ENCODE results near the gene CCDC28B.

DNA sequence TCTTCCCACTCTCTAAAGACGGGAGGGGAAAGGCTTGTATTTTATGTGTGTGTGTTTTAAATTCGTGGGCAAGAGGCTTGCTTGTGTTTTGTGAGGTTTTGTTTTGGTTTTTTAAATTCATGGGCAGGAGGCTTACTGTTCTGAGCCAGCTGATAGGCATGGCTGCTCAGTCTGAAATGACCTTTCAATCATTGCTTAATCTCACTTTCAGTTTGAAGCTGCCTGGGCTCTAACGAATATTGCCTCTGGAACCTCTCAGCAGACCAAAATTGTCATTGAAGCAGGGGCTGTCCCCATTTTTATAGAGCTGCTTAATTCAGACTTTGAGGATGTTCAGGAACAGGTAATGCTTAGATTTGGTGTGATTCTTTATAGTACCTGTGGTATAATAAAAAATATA, 41.2 kb upstream of the CCDC28B start:
- TF ChIP-seq, protein P1, sequence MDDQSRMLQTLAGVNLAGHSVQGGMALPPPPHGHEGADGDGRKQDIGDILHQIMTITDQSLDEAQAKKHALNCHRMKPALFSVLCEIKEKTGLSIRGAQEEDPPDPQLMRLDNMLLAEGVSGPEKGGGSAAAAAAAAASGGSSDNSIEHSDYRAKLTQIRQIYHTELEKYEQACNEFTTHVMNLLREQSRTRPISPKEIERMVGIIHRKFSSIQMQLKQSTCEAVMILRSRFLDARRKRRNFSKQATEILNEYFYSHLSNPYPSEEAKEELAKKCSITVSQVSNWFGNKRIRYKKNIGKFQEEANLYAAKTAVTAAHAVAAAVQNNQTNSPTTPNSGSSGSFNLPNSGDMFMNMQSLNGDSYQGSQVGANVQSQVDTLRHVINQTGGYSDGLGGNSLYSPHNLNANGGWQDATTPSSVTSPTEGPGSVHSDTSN (IDR thresholded peaks at IDR 0.05): no peak
- TF ChIP-seq, protein P2, sequence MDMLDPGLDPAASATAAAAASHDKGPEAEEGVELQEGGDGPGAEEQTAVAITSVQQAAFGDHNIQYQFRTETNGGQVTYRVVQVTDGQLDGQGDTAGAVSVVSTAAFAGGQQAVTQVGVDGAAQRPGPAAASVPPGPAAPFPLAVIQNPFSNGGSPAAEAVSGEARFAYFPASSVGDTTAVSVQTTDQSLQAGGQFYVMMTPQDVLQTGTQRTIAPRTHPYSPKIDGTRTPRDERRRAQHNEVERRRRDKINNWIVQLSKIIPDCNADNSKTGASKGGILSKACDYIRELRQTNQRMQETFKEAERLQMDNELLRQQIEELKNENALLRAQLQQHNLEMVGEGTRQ (IDR thresholded peaks at IDR 0.05): no peak
- TF ChIP-seq BHLHE40 (IDR thresholded peaks at IDR 0.05; ENCODE audit: low read depth, low read length): no peak
- no peak for TF ChIP-seq TFCP2L1 (CRISPR knock-in tag; IDR thresholded peaks at IDR 0.05)
- TF ChIP-seq, protein P3, sequence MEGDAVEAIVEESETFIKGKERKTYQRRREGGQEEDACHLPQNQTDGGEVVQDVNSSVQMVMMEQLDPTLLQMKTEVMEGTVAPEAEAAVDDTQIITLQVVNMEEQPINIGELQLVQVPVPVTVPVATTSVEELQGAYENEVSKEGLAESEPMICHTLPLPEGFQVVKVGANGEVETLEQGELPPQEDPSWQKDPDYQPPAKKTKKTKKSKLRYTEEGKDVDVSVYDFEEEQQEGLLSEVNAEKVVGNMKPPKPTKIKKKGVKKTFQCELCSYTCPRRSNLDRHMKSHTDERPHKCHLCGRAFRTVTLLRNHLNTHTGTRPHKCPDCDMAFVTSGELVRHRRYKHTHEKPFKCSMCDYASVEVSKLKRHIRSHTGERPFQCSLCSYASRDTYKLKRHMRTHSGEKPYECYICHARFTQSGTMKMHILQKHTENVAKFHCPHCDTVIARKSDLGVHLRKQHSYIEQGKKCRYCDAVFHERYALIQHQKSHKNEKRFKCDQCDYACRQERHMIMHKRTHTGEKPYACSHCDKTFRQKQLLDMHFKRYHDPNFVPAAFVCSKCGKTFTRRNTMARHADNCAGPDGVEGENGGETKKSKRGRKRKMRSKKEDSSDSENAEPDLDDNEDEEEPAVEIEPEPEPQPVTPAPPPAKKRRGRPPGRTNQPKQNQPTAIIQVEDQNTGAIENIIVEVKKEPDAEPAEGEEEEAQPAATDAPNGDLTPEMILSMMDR (IDR thresholded peaks at IDR 0.05): no peak
- no peak for TF ChIP-seq RAD21 (conservative IDR thresholded peaks at IDR 0.05 in 1 of 2, IDR thresholded peaks at IDR 0.05 in 1 of 2)
- TF ChIP-seq POLR2A (IDR thresholded peaks at IDR 0.05; ENCODE audit: low read length): no peak
- TF ChIP-seq NR3C1 (IDR thresholded peaks at IDR 0.05): no peak
- TF ChIP-seq FOSL2 (IDR thresholded peaks at IDR 0.05): no peak
- no peak for TF ChIP-seq FOSL2 (CRISPR knock-in tag; IDR thresholded peaks at IDR 0.05)
- no peak for TF ChIP-seq KDM5A (IDR thresholded peaks at IDR 0.05)
- no peak for TF ChIP-seq HDAC2 (IDR thresholded peaks at IDR 0.05)

Data from A549 (cell line).